C1 segment of cervical spinal cord (tissue), 14 donors: ENCODE measurements around the gene GALK1.
A peak's percentile ranks its signal among the peaks of the same experiment; 100 is the strongest.

ENCODE experiments used
- DNase-seq, 14 donors: peaks; one replicate each; lab custom pipeline; 2025; lab: John Stamatoyannopoulos, UW

GALK1 gene

GRCh38 chr17:75725504-75725903 lies 39.5 kb downstream of the GALK1 start:
- no peak for DNase-seq

DNA sequence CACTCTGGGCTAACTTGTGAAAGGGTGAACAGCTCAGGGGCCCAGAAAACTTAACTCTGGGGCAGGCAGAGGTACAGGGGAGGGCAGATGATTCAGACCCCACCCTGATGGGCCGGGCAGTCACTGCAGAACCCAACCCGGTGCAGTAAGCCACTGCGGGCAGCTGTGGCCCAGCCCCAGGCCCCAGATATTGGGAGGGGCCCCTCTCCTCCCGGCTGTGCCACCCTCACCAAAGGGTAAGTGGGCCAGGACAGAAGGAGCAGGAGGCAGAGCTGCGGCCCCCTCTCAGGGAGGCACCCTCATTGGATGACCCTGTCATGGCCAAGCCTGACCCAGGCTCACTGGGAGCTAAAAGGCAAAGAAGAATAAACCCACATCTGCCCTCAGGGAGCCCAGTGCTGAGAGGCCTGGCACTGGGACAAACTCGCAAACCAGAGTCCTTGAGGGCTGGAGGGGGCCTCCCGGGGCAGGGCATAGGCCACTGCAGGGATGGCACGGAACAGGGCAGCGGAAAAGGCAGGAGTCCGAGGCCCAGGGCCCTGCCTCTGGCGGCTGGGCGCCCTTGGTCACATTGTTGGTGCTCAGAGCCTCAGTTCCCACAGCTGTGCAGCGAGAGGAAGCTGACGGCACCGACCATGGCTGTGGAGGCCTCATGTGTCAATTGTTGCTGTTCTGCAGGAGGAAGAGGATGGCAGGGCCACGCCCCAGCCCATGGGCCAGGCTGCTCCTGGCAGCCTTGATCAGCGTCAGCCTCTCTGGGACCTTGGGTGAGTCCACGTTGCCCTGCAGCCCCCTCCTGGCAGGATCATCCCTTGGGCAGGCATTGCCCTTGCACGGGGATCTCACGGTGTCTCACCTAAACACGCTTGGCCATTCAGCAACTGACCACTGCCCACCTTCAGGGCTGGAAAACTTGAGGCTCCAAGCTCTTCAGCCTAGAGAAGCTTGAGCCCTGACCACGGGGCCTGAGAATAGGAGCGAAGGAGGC lies 40.7 kb downstream of the GALK1 start:
- no peak for DNase-seq

DNA sequence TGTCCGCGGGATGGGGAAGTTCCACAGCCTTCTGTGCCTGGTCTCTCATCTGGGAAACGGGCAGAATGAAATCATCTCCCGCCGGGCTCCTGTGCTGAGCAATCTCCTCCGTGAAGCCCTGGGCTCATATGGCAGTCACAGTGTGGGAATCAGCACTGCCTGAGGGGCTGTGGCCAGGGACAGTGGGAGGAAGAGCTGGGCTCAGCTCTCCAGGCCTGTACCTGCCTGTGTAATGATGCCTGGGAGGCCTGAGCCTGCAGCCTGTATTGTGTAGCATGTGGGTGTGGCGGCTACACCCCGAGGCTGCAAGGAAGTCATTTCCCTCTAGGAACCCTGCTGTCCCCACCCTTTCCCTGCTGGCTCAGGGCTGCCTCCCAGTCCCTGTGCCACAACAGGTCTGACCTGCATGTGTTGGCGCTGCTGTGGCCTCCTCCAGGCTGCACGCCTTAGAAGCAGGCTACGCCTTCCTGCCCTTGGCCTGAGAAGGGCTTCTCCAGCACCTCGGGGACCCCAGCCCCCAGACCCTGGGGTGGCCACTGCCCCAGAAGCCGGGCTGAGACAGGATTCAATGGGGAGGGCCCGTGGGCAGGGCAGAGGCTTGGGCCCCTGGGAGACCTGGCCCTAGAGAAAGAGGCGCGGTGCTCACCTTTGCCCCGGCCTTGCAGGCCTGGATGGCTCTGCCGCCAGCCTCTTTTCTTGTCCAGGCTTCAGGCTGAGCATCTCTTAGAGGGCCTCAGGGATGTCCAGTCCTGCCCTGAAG lies 41.6 kb downstream of the GALK1 start:
- no peak for DNase-seq

GRCh38 chr17:75722542-75723095 lies 42.4 kb downstream of the GALK1 start:
- no peak for DNase-seq

DNA sequence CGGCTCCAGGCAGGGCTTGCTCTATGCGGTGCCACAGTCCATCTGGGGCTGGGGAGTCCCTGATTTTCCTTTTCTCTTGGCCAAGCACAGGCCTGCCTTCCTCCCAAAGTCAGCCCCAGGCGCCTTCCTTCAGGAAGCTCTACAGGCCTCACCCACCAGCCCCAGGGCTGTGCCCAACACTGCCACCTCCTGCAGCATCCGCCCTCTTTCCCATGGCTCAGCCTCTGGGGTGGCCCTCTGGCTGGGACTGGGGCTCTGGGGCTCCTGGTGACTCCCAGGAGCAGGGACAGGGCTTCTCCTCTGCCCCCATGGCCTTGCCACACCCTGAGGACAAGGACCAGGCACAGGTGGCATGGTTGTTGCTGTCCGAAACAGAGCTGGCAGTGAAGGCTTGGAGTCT lies 42.9 kb downstream of the GALK1 start:
- peak in 1 of 14 donors; percentile 28 for DNase-seq

GRCh38 chr17:75721463-75722011 lies 43.5 kb downstream of the GALK1 start:
- DNase-seq = no peak

DNA sequence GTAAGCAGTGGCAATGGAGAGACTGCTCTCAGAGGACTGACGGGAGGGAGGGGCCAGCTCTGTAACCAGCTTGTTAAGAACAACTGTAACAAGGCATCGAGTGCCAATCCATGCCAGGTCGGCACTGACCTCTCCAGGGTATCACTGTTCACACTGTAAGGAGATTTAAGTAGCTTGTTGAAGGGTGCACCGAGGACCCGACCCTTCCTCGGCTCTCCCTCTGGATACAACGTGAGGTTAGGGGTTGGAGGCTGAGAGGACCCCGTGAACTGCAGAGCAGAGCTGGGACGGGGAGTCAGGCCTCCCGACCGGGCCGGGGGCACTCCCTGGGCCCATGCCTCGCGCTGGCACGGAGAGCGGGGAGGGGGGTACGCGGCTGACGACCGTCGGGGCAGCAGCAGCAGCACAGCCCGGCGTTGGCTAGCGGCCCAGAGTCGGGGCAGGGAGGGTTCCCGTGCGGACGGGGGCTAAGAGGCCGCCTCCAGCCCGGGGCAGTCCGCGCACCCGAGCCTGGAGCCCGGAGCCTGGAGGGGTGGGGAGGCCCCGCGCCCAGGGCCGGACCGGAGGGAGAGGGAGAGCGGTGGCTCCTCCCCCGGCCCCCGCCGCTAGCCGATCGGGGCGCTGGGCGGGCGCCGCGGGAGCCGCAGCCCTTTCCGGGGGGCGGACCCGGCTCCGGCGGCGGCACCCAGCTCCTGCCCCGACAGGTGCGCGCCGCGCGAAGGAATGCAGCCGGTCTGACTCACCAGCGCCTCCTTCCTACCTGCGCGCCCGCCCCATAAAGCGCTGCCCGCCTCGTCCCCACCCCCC lies 44.1 kb downstream of the GALK1 start, which contains the start of gene ITGB4:
ITGB4 (plus strand) TSS at position 804 of the 807 bp plus-strand sequence. CDS start 3,245 bp downstream, outside the sequence.
- peak in 9 of 14 donors; percentile 20 to 71 (median 42) for DNase-seq

- DNase-seq = no peak
These were observed 45.3 kb downstream of the GALK1 start for GRCh38 chr17:75719732-75720131.

- DNase-seq = no peak
These were observed 52.5 kb downstream of the GALK1 start for GRCh38 chr17:75712446-75712845.
